Fibroblast of the conjunctiva (primary cell): ENCODE results near the gene SLC30A1.

Experiments used
- DNase-seq: peaks from one replicate; pipeline ENCODE4 v3.0.0-alpha.2; 2010; ENCODE audit warnings: low read depth

Gene SLC30A1

DNA sequence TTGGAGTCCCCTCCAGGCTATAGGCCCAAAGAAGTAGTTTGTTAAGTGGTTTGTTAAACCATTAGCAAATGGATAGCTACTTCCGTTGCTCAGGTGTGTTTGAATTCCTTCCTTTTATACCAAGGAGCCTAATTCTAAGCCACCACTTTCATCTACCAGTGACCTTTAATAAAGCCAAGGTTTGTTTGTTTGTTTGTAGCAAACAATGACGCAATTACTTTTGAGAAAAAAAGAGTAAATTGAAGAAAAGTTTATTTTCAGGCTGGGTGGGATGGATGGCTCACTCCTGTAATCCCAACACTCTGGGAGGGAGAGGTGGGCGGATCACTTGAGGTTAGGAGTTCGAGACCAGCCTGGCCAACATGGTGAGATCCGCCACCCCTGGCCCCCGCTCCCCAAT, 56.2 kb downstream of the SLC30A1 start:
- no peak for DNase-seq
